HepG2 (cell line): ENCODE measurements around the gene DNASE2B. TPM values are rescaled to one million over a fixed set of nuclear protein-coding genes. Genes with fewer than 3 reads are reported as not detected.

Experiments
- ATAC-seq: fragments of 200-7000 bp; cut with Tn5 transposase; 3 replicates; pipeline ENCODE4 v1.9.1; 2020; ENCODE audit warnings: mild to moderate bottlenecking, moderate library complexity
- BruUV-seq: library from RNA; stranded (reverse); fragments of 400-500 nt; replicated peaks from 2 replicates; lab custom pipeline; 2021; lab: Mats Ljungman, UMichigan
- CTCF ChIA-PET: fragments of 300-600 bp; formaldehyde crosslinking; extraction: SDS; loops from one replicate; lab custom pipeline; 2021; ENCODE audit warnings: low total read pairs, inconsistent platforms, low intra/inter-chr PET ratio; lab: Yijun Ruan, JAX
- POLR2A ChIA-PET: fragments of 350-600 bp; sonication (Branson Sonifier 250); formaldehyde crosslinking; loops from one replicate; lab custom pipeline; 2020; ENCODE audit warnings: antibody characterized with exemption, inconsistent platforms; lab: Yijun Ruan, JAX
- DNase-seq: peaks from one replicate; pipeline ENCODE4 v3.0.0-alpha.2; 2015; ENCODE audit warnings: low spot score
- FAIRE-seq: peaks from 3 replicates; lab custom pipeline; 2011; peaks lifted over from hg19 to GRCh38; lab: Jason Lieb, UNC
- H2AFZ ChIP-seq: one replicate; pipeline ENCODE4 v1.6.1; 2011; ENCODE audit warnings: low read length, inconsistent platforms
- H3K27ac ChIP-seq: fragments of 300-600 bp; 3 replicates; pipeline ENCODE4 v1.8.0; 2011; ENCODE audit warnings: mixed run types, mild to moderate bottlenecking, mixed read lengths, low read length, inconsistent platforms; ENCODE audit not compliant: insufficient read depth; ENCODE audit errors: extremely low read length
- H3K27me3 ChIP-seq, 2 experiments: fragments of 200-600 bp in 1 of 2; 2 replicates in 1 of 2; 3 replicates in 1 of 2; pipeline versions ENCODE4 v1.6.0 to v1.8.0; 2011; ENCODE audit warnings: low read length in 2 of 2, mild to moderate bottlenecking in 2 of 2, moderate library complexity in 2 of 2, inconsistent platforms in 1 of 2; ENCODE audit not compliant: insufficient read depth in 2 of 2, control insufficient read depth in 1 of 2
- H3K36me3 ChIP-seq, 2 experiments: fragments of 200-600 bp in 1 of 2; replicated peaks in 1 of 2; 2 replicates in 1 of 2; 3 replicates in 1 of 2; pipeline versions ENCODE4 v1.5.1 to v1.8.0; 2011; ENCODE audit warnings: low read length in 2 of 2, inconsistent platforms in 1 of 2; ENCODE audit not compliant: insufficient read depth in 2 of 2, control insufficient read depth in 1 of 2
- H3K4me1 ChIP-seq: 2 replicates; pipeline ENCODE4 v1.5.1; 2012; ENCODE audit warnings: low read length, inconsistent platforms; ENCODE audit not compliant: insufficient read depth
- H3K4me2 ChIP-seq: 2 replicates; pipeline ENCODE4 v1.6.0; 2011; ENCODE audit warnings: low read depth, low read length, inconsistent platforms
- H3K4me3 ChIP-seq, 3 experiments: fragments of 200-600 bp in 1 of 3; sonication (generic), shearing (Covaris generic) in 1 of 3; replicated peaks in 1 of 3; 2 replicates each; pipeline ENCODE4 v1.5.1; 2011 to 2016; ENCODE audit warnings: low read length in 3 of 3, inconsistent platforms in 2 of 3, low read depth in 2 of 3, mild to moderate bottlenecking in 2 of 3, control low read depth in 1 of 3, mixed read lengths in 1 of 3; ENCODE audit not compliant: insufficient read depth in 1 of 3
- H3K79me2 ChIP-seq: one replicate; pipeline ENCODE4 v1.6.1; 2011; ENCODE audit warnings: low read length, inconsistent platforms; ENCODE audit not compliant: insufficient read depth
- H3K9ac ChIP-seq: 2 replicates; pipeline ENCODE4 v1.6.0; 2011; ENCODE audit warnings: mild to moderate bottlenecking, low read depth, low read length, inconsistent platforms; ENCODE audit not compliant: insufficient read depth
- H3K9me3 ChIP-seq: 2 replicates; pipeline ENCODE4 v1.5.1; 2012; ENCODE audit warnings: mild to moderate bottlenecking, low read length
- H4K20me1 ChIP-seq: 2 replicates; pipeline ENCODE4 v1.6.0; 2011; ENCODE audit warnings: inconsistent platforms, mild to moderate bottlenecking, low read length, moderate library complexity; ENCODE audit not compliant: insufficient read depth
- ARID4A ChIP-seq: sonication (generic); formaldehyde crosslinking; IDR thresholded peaks from 2 replicates; pipeline ENCODE4 v1.5.0; 2020; ENCODE audit warnings: mild to moderate bottlenecking, missing genetic modification reagents, borderline replicate concordance
- ARNT2 ChIP-seq: sonication (generic); formaldehyde crosslinking; IDR thresholded peaks from 2 replicates; pipeline ENCODE4 v1.8.0; 2022; ENCODE audit warnings: mild to moderate bottlenecking, low read depth, missing genetic modification reagents, moderate library complexity
- HMG20A ChIP-seq: IDR thresholded peaks from 2 replicates; pipeline ENCODE4 v1.6.1; 2016; ENCODE audit warnings: borderline replicate concordance
- HOXD1 ChIP-seq: sonication (generic); formaldehyde crosslinking; IDR thresholded peaks from 2 replicates; pipeline ENCODE4 v1.5.0; 2020; ENCODE audit warnings: missing genetic modification reagents
- KLF16 ChIP-seq, 2 experiments: sonication (generic) in 1 of 2; formaldehyde crosslinking in 1 of 2; IDR thresholded peaks; 2 replicates each; pipeline versions ENCODE4 v1.6.1 to v1.8.0; 2016 to 2023; ENCODE audit warnings: missing genetic modification reagents in 2 of 2, missing compliant biosample characterization in 1 of 2
- LCORL ChIP-seq, 2 experiments: fragments of 450-650 bp in 1 of 2; sonication (generic) in 1 of 2; formaldehyde crosslinking in 1 of 2; IDR thresholded peaks; 2 replicates each; pipeline versions ENCODE4 v1.5.0 to v1.6.1; 2017 to 2020; ENCODE audit warnings: antibody characterized with exemption in 1 of 2, missing genetic modification reagents in 1 of 2
- NFE2 ChIP-seq: sonication (generic); formaldehyde crosslinking; IDR thresholded peaks from 2 replicates; pipeline ENCODE4 v1.4.0; 2020; ENCODE audit warnings: missing genetic modification reagents
- PAX8 ChIP-seq: sonication (generic); formaldehyde crosslinking; IDR thresholded peaks from 2 replicates; pipeline ENCODE4 v1.8.0; 2022; ENCODE audit warnings: mild to moderate bottlenecking, missing genetic modification reagents, borderline replicate concordance
- SMAD3 ChIP-seq: sonication (generic); formaldehyde crosslinking; IDR thresholded peaks from 2 replicates; pipeline ENCODE4 v1.4.0; 2020; ENCODE audit warnings: missing genetic modification reagents
- YY1 ChIP-seq: IDR thresholded peaks from 2 replicates; pipeline ENCODE4 v1.6.1; 2011; ENCODE audit warnings: low read length, low read depth, moderate library complexity, mild to moderate bottlenecking; ENCODE audit not compliant: insufficient read depth, insufficient replicate concordance
- ZEB1 ChIP-seq: IDR thresholded peaks from 2 replicates; pipeline ENCODE4 v1.6.1; 2012; ENCODE audit warnings: mild to moderate bottlenecking, low read depth, inconsistent platforms; ENCODE audit not compliant: insufficient replicate concordance
- ZNF296 ChIP-seq: sonication (generic); formaldehyde crosslinking; conservative IDR thresholded peaks from 2 replicates; pipeline ENCODE4 v1.5.0; 2020; ENCODE audit warnings: mild to moderate bottlenecking, missing genetic modification reagents
- ZNF543 ChIP-seq: sonication (generic); formaldehyde crosslinking; IDR thresholded peaks from 2 replicates; pipeline ENCODE4 v1.4.0; 2020; ENCODE audit warnings: mild to moderate bottlenecking, missing genetic modification reagents
- ZNF687 ChIP-seq: sonication (generic); formaldehyde crosslinking; IDR thresholded peaks from 2 replicates; pipeline ENCODE4 v1.5.1; 2020; ENCODE audit warnings: mild to moderate bottlenecking, missing genetic modification reagents, moderate library complexity
- ZNF740 ChIP-seq: sonication (generic); formaldehyde crosslinking; IDR thresholded peaks from 2 replicates; pipeline ENCODE4 v1.4.0; 2020; ENCODE audit warnings: missing genetic modification reagents
- WGBS: methylation state at CpG from one replicate; pipeline ENCODE4 v1.1.6; 2017; ENCODE audit warnings: low lambda C conversion rate; 5-methylcytosine and 5-hydroxymethylcytosine counted together
- in situ Hi-C: cut with HindIII; loops from 2 replicates; pipeline ENCODE4 v1.10.0; 2017; ENCODE audit warnings: low pct_unique_long_range_greater_than_20kb; ENCODE audit not compliant: extremely low pct_ligation_motif_present
- intact Hi-C: fragments of 100-400 bp; cut with micrococcal nuclease; formaldehyde crosslinking; loops from one replicate; pipeline ENCODE4 v1.10.0; 2022; ENCODE audit not compliant: unreplicated experiment
- polyA plus RNA-seq, 8 experiments: library from polyadenylated mRNA; depleted of rRNA in 3 of 8; stranded (reverse) in 7 of 8; unstranded in 1 of 8; fragments of >200 nt; fragmentation: Illumina TruSeq in 4 of 8; extraction: Trizol in 4 of 8; gene quantifications; 2 replicates each; pipeline versions ENCODE4 v1.2.1 to v1.2.3, GENCODE V29; 2011 to 2016; ENCODE audit warnings: low read depth in 4 of 8, missing spikeins in 1 of 8, mixed read lengths in 1 of 8; ENCODE audit not compliant: insufficient read depth in 1 of 8
- total RNA-seq, 5 experiments: library from RNA; depleted of rRNA; stranded (reverse); fragments of >200 nt; fragmentation: Illumina TruSeq; extraction: Trizol; gene quantifications; 2 replicates each; pipeline ENCODE4 v1.2.3, GENCODE V29; 2016; ENCODE audit warnings: low read depth in 1 of 5

DNASE2B gene
- total and polyA plus RNA-seq, 2 of the 13 experiments (the other 11 are each of a cell fraction or from before 2014, with no cell fraction given) = not detected

- TF ChIP-seq ARID4A (CRISPR knock-in tag) (no peak), ARNT2 (CRISPR knock-in tag) (no peak), NFE2 (CRISPR knock-in tag) (no peak), KLF16 (CRISPR knock-in tag; IDR thresholded peaks at IDR 0.05) (no peak), YY1 (no peak)
Measured at GRCh38 chr1:84406346-84406861, 8.1 kb downstream of the DNASE2B start (continued).

GRCh38 chr1:84407524-84407923 lies 9.2 kb downstream of the DNASE2B start:
- Histone ChIP-seq H3K27ac (no peak overlapping the region), H3K9ac (no peak overlapping the region), H3K4me3 (no peak overlapping the region), H3K36me3 (no peaks in the 10 kb centered on the region), H3K4me2 (no peak overlapping the region), H4K20me1 (no peaks in the 10 kb centered on the region), H3K27me3 (no peaks in the 10 kb centered on the region), H3K79me2 (no peaks in the 10 kb centered on the region), H3K9me3 (no peaks in the 10 kb centered on the region), H2AFZ (no peak overlapping the region), H3K4me1 (no peaks in the 10 kb centered on the region)
- 3% methylated on average over 1 of the region's 1 CpG for WGBS
- no peak for FAIRE-seq
- no peak for DNase-seq
- no peak for ATAC-seq
- no TSS peak for BruUV-seq
- CTCF ChIA-PET = no interaction called here
- intact Hi-C loops = no loop called here
- in situ Hi-C loops = no loop called here
- POLR2A ChIA-PET = no interaction called here
- TF ChIP-seq SMAD3 (CRISPR knock-in tag) = no peak
- no peak for TF ChIP-seq HMG20A
- no peak for TF ChIP-seq ZNF296
- no peak for TF ChIP-seq ZNF740 (CRISPR knock-in tag)
- no peak for TF ChIP-seq LCORL (IDR thresholded peaks at IDR 0.05)
- no peak for TF ChIP-seq LCORL (CRISPR knock-in tag; IDR thresholded peaks at IDR 0.05)
- TF ChIP-seq PAX8 (CRISPR knock-in tag) = no peak
- no peak for TF ChIP-seq NFE2 (CRISPR knock-in tag)
- no peak for TF ChIP-seq ZNF687 (CRISPR knock-in tag)
- TF ChIP-seq ZEB1 = no peak
- TF ChIP-seq HOXD1 (CRISPR knock-in tag) = no peak
- TF ChIP-seq ZNF543 (CRISPR knock-in tag) = no peak
